PC-3 (cell line): Measurements from ENCODE around the gene COP1. TPM values are rescaled to one million over a fixed set of nuclear protein-coding genes. Genes with fewer than 3 reads are reported as not detected.

Experiments
- ATAC-seq: fragments of 200-7000 bp; cut with Tn5 transposase; 2 replicates; pipeline ENCODE4 v1.9.1; 2020; ENCODE audit warnings: mild to moderate bottlenecking, moderate library complexity
- BruUV-seq: library from RNA; stranded (reverse); fragments of 400-500 nt; replicated peaks from 2 replicates; lab custom pipeline; 2021; lab: Mats Ljungman, UMichigan
- CTCF ChIA-PET: fragments of 300-600 bp; sonication (Branson Sonifier 250); formaldehyde crosslinking; loops from one replicate; lab custom pipeline; 2022; ENCODE audit warnings: antibody characterized with exemption; lab: Charles Lee
- POLR2A ChIA-PET: fragments of 300-600 bp; sonication (Branson Sonifier 250); formaldehyde crosslinking; loops from one replicate; lab custom pipeline; 2022; ENCODE audit warnings: antibody characterized with exemption; ENCODE audit not compliant: unreplicated experiment; lab: Charles Lee
- DNase-seq: peaks from one replicate; pipeline ENCODE4 v3.0.0-alpha.2; 2015
- H2AFZ ChIP-seq: fragments of 300-600 bp; sonication (generic); 2 replicates; pipeline ENCODE4 v1.6.0; 2016; ENCODE audit warnings: antibody characterized with exemption, low read length
- H3F3A ChIP-seq: fragments of 300-600 bp; sonication (generic); one replicate; pipeline ENCODE4 v1.6.0; 2017; ENCODE audit warnings: antibody characterized with exemption, low read length, control low read depth, mild to moderate bottlenecking; ENCODE audit not compliant: unreplicated experiment
- H3K27ac ChIP-seq: fragments of 300-600 bp; sonication (generic); 2 replicates; pipeline ENCODE4 v1.5.1; 2016; ENCODE audit warnings: mild to moderate bottlenecking, low read length
- H3K27me3 ChIP-seq: fragments of 300-600 bp; sonication (generic); 2 replicates; pipeline ENCODE4 v1.6.1; 2016; ENCODE audit warnings: low read length, mixed read lengths
- H3K36me3 ChIP-seq: fragments of 300-600 bp; sonication (generic); 2 replicates; pipeline ENCODE4 v1.6.1; 2016; ENCODE audit warnings: low read depth, mixed run types, low read length, mixed read lengths
- H3K4me1 ChIP-seq: fragments of 300-600 bp; sonication (generic); 2 replicates; pipeline ENCODE4 v1.5.1; 2016; ENCODE audit warnings: low read length; ENCODE audit not compliant: insufficient read depth
- H3K4me2 ChIP-seq: fragments of 300-600 bp; sonication (generic); 2 replicates; pipeline ENCODE4 v1.6.0; 2016; ENCODE audit warnings: low read length
- H3K4me3 ChIP-seq: fragments of 300-600 bp; sonication (generic); 2 replicates; pipeline ENCODE4 v1.5.1; 2016; ENCODE audit warnings: mild to moderate bottlenecking, low read length, mixed read lengths
- H3K79me2 ChIP-seq: fragments of 300-600 bp; sonication (generic); 2 replicates; pipeline ENCODE4 v1.6.1; 2017; ENCODE audit warnings: low read length, mixed read lengths
- H3K9ac ChIP-seq: fragments of 300-600 bp; sonication (generic); 2 replicates; pipeline ENCODE4 v1.6.0; 2016; ENCODE audit warnings: mild to moderate bottlenecking, low read length
- H3K9me2 ChIP-seq: fragments of 300-600 bp; sonication (generic); replicated peaks from 2 replicates; pipeline ENCODE4 v1.6.1; 2016; ENCODE audit warnings: mixed run types, low read length, mixed read lengths
- H3K9me3 ChIP-seq: fragments of 300-600 bp; sonication (generic); 2 replicates; pipeline ENCODE4 v1.6.1; 2016; ENCODE audit warnings: low read length, mixed read lengths
- H4K20me1 ChIP-seq: fragments of 300-600 bp; sonication (generic); 2 replicates; pipeline ENCODE4 v1.6.1; 2016; ENCODE audit warnings: low read length, mixed read lengths
- CTCF ChIP-seq: fragments of 300-600 bp; sonication (generic); conservative IDR thresholded peaks from 2 replicates; pipeline ENCODE4 v1.5.1; 2017; ENCODE audit warnings: antibody characterized with exemption, low read depth, mild to moderate bottlenecking, low read length
- EZH2 ChIP-seq: fragments of 300-600 bp; sonication (generic); IDR thresholded peaks from one replicate; pipeline ENCODE4 v1.6.1; 2017; ENCODE audit warnings: antibody characterized with exemption, mild to moderate bottlenecking, low read length; ENCODE audit not compliant: unreplicated experiment
- EZH2phosphoT487 ChIP-seq: fragments of 300-600 bp; sonication (generic); IDR thresholded peaks from 2 replicates; pipeline ENCODE4 v1.6.1; 2018; ENCODE audit warnings: mild to moderate bottlenecking, antibody characterized with exemption, low read length, borderline replicate concordance
- intact Hi-C: fragments of 100-400 bp; cut with micrococcal nuclease; formaldehyde crosslinking; loops from 2 replicates; pipeline ENCODE4 v1.9.0; 2023
- total RNA-seq: library from RNA; depleted of rRNA; stranded (reverse); fragments of >200 nt; gene quantifications from 2 replicates; pipeline ENCODE4 v1.2.3, GENCODE V29; 2014

COP1 gene
- total RNA-seq, 1 experiment from 2014 or later, result 16.6 TPM

GRCh38 chr1:175895966-175896365, 311.1 kb downstream of the COP1 start:
- TF ChIP-seq EZH2phosphoT487 (no peak), EZH2 (no peak), CTCF (no peak)
- Histone ChIP-seq H3K9me3 (no peaks in the 10 kb centered on the region), H3K4me1 (no peaks in the 10 kb centered on the region), H4K20me1 (no peaks in the 10 kb centered on the region), H3K9ac (no peak overlapping the region), H3K27ac (no peak overlapping the region), H3K27me3 (no peaks in the 10 kb centered on the region), H3K4me3 (no peak overlapping the region), H3K79me2 (no peaks in the 10 kb centered on the region), H3F3A (no peaks in the 10 kb centered on the region), H3K4me2 (no peak overlapping the region), H2AFZ (no peak overlapping the region), H3K36me3 (no peaks in the 10 kb centered on the region), H3K9me2 (no peaks in the 10 kb centered on the region)
- CTCF ChIA-PET, result no interaction called here
- DNase-seq (no peak), ATAC-seq (no peak)
- POLR2A ChIA-PET, result no interaction called here
- no TSS peak for BruUV-seq
- intact Hi-C loops, result no loop called here
